ENCODE measurements around the gene HSPBP1.

HSPBP1 gene

GRCh38 chr19:55216461-55217198, 63.3 kb downstream of the HSPBP1 start (continued):
- TF ChIP-seq ATF2 (tag by site-specific recombination; IDR thresholded peaks at IDR 0.05; ENCODE audit: low read depth) (peak; percentile 86), ZXDB (tag by site-specific recombination; IDR thresholded peaks at IDR 0.05) (peak; percentile 62), ZNF169 (tag by site-specific recombination; IDR thresholded peaks at IDR 0.05) (no peak; the same call in 1 of the 2 replicates), ZNF311 (tag by site-specific recombination; IDR thresholded peaks at IDR 0.05; ENCODE audit: borderline replicate concordance) (no peak), SP7 (tag by site-specific recombination; IDR thresholded peaks at IDR 0.05) (peak; percentile 93), ZNF654 (tag by site-specific recombination; IDR thresholded peaks at IDR 0.05; ENCODE audit: low read depth) (no peak), SCRT1 (tag by site-specific recombination; IDR thresholded peaks at IDR 0.05; ENCODE audit: borderline replicate concordance) (no peak), MEIS1 (CRISPR knock-in tag; IDR thresholded peaks at IDR 0.05; ENCODE audit: borderline replicate concordance) (no peak), REPIN1 (tag by site-specific recombination; IDR thresholded peaks at IDR 0.05; ENCODE audit: low read depth) (no peak), ZSCAN16 (tag by site-specific recombination; IDR thresholded peaks at IDR 0.05) (no peak), ZNF660 (tag by site-specific recombination; IDR thresholded peaks at IDR 0.05) (peak; percentile 99), KLF10 (tag by site-specific recombination; IDR thresholded peaks at IDR 0.05) (peak; percentile 66), ZNF114 (tag by site-specific recombination; IDR thresholded peaks at IDR 0.05) (no peak), ZNF560 (tag by site-specific recombination; IDR thresholded peaks at IDR 0.05; ENCODE audit: borderline replicate concordance) (no peak), ZNF513 (tag by site-specific recombination; IDR thresholded peaks at IDR 0.05) (peak; percentile 57), GLIS1 (tag by site-specific recombination; IDR thresholded peaks at IDR 0.05) (peak; percentile 70), ZNF280C (tag by site-specific recombination; IDR thresholded peaks at IDR 0.05) (no peak), OSR2 (tag by site-specific recombination; IDR thresholded peaks at IDR 0.05) (no peak), ZNF266 (tag by site-specific recombination; IDR thresholded peaks at IDR 0.05; ENCODE audit: low read depth) (no peak), ZNF488 (tag by site-specific recombination; IDR thresholded peaks at IDR 0.05) (no peak), BCL6B (tag by site-specific recombination; IDR thresholded peaks at IDR 0.05) (peak; percentile 56), ZNF174 (tag by site-specific recombination; IDR thresholded peaks at IDR 0.05) (no peak; the same call in 1 of the 2 replicates), IKZF3 (tag by site-specific recombination; IDR thresholded peaks at IDR 0.05) (peak; percentile 80), KLF8 (tag by site-specific recombination; IDR thresholded peaks at IDR 0.05) (peak; percentile 89), ZNF10 (tag by site-specific recombination; IDR thresholded peaks at IDR 0.05) (0 out of 2 replicates have a peak, but pooled peaks have one; percentile 10), ZNF785 (tag by site-specific recombination; IDR thresholded peaks at IDR 0.05) (peak; percentile 79; the same call in 1 of the 2 replicates), INSM2 (tag by site-specific recombination; IDR thresholded peaks at IDR 0.05) (no peak; the same call in 1 of the 2 replicates), ZNF19 (tag by site-specific recombination; IDR thresholded peaks at IDR 0.05; ENCODE audit: low read depth) (no peak), SP3 (tag by site-specific recombination; IDR thresholded peaks at IDR 0.05) (peak; percentile 82), ZNF404 (tag by site-specific recombination; IDR thresholded peaks at IDR 0.05) (no peak), ZNF157 (tag by site-specific recombination; IDR thresholded peaks at IDR 0.05) (no peak)

Data from HEK293 (cell line).